GM20000 (cell line): Measurements from ENCODE around the gene NRG3.

Experiments used
- DNase-seq: peaks from one replicate; pipeline ENCODE4 v3.0.0; 2012; ENCODE audit warnings: low spot score
- TF ChIP-seq, protein P1 (sequence below): IDR thresholded peaks from 2 replicates; pipeline ENCODE4 v1.5.1; 2012; ENCODE audit warnings: mild to moderate bottlenecking, control low read depth; ENCODE audit errors: extremely low read depth, missing control alignments

The NRG3 gene

GRCh38 chr10:82813856-82814255 lies 938.9 kb downstream of the NRG3 start:
- TF ChIP-seq, protein P1, sequence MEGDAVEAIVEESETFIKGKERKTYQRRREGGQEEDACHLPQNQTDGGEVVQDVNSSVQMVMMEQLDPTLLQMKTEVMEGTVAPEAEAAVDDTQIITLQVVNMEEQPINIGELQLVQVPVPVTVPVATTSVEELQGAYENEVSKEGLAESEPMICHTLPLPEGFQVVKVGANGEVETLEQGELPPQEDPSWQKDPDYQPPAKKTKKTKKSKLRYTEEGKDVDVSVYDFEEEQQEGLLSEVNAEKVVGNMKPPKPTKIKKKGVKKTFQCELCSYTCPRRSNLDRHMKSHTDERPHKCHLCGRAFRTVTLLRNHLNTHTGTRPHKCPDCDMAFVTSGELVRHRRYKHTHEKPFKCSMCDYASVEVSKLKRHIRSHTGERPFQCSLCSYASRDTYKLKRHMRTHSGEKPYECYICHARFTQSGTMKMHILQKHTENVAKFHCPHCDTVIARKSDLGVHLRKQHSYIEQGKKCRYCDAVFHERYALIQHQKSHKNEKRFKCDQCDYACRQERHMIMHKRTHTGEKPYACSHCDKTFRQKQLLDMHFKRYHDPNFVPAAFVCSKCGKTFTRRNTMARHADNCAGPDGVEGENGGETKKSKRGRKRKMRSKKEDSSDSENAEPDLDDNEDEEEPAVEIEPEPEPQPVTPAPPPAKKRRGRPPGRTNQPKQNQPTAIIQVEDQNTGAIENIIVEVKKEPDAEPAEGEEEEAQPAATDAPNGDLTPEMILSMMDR = no peak
- no peak for DNase-seq

- TF ChIP-seq, protein P1 = no peak
- no peak for DNase-seq
Observed at GRCh38 chr10:82814635-82815034, 939.6 kb downstream of the NRG3 start.

- no peak for DNase-seq
- TF ChIP-seq, protein P1 = no peak
Observed at GRCh38 chr10:82815680-82816079, 940.7 kb downstream of the NRG3 start.

- DNase-seq = no peak
- TF ChIP-seq, protein P1 = no peak
Observed at GRCh38 chr10:82817676-82818422, 942.9 kb downstream of the NRG3 start.

GRCh38 chr10:82821043-82821442 lies 946.0 kb downstream of the NRG3 start:
- DNase-seq = no peak

GRCh38 chr10:82826132-82826531 lies 951.1 kb downstream of the NRG3 start:
- TF ChIP-seq, protein P1 = no peak

More at GRCh38 chr10:82821043-82821442, 946.0 kb downstream of the NRG3 start:
- TF ChIP-seq, protein P1 = no peak

GRCh38 chr10:82827901-82828300 lies 952.9 kb downstream of the NRG3 start:
- DNase-seq = no peak
- TF ChIP-seq, protein P1 = no peak

More at GRCh38 chr10:82826132-82826531, 951.1 kb downstream of the NRG3 start:
- DNase-seq = no peak
